ENCODE measurements around the gene RAB6A. TPM values are rescaled to one million over a fixed set of nuclear protein-coding genes. Genes with fewer than 3 reads are reported as not detected.

The RAB6A gene
- total and polyA plus RNA-seq, 2 of the 8 experiments (the other 6 are each of a cell fraction or from before 2014, with no cell fraction given) = 24.4 to 88.6 TPM

DNA sequence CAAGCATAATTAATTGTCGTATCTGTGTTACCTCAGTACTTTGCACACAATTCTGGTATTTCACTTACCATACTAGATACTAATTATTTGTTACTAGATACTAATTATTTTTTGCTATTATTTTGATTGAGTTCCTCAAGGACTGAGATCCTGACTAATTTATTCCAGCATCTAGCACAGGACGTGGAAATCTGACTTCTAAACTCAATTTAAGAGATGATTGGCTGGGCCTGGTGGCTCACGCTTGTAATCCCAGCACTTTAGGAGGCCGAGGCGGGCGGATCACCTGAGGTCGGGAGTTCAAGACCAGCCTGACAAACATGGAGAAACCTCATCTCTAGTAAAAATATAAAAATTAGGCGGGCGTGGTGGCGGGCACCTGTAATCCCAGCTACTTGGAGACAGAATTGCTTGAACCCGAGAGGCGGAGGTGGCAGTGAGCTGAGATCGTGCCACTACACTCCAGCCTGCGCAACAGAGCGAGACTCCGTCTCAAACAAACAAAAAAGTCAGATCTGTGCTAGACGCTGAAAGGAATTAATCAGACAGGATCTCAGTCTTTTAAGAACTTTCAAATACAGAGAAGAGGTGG is 26.3 kb upstream of the RAB6A start:
- H4K5ac ChIP-seq (ENCODE audit: insufficient read length, low read depth, low read length) = no peak overlapping the region
- DNase-seq (ENCODE audit: low read depth in 1 of 2, low spot score in 2 of 2) = no peak
- H3K9me3 ChIP-seq (ENCODE audit: insufficient read depth in 2 of 2, low read depth in 1 of 2, low read length in 1 of 2) = no peaks in the 10 kb centered on the region
- H3K23me2 ChIP-seq (ENCODE audit: low read depth, low read length) = no peaks in the 10 kb centered on the region; the same call in 1 of the 2 replicates
- no peak for TF ChIP-seq RAD21 (IDR thresholded peaks at IDR 0.05 in 1 of 2, conservative IDR thresholded peaks at IDR 0.05 in 1 of 2; ENCODE audit: low read depth in 2 of 2, low read length in 2 of 2)
- no peak overlapping the region for H3K23ac ChIP-seq (ENCODE audit: insufficient read length)
- WGBS, 2 experiments (ENCODE audit: extremely low coverage in 1 of 2, insufficient coverage in 1 of 2, insufficient read length in 1 of 2, insufficient replicate concordance in 2 of 2, low coverage in 1 of 2, low lambda C conversion rate in 2 of 2, missing lambda C conversion rate in 1 of 2) = 84% methylated on average over 17 of the region's 17 CpGs; no CpG with 5 or more reads in 1 of the 2 experiments
- no peak overlapping the region for H3K56ac ChIP-seq (replicated peaks; ENCODE audit: insufficient read length, low read depth, low read length)
- H4K8ac ChIP-seq (ENCODE audit: extremely low read depth, insufficient read depth, low read length) = no peak overlapping the region
- H3K27ac ChIP-seq (ENCODE audit: low read depth, low read length) = peak overlapping the region; percentile 98
- peaks cover 3 to 7% (median 6%) of the 10 kb centered on the region in 4 experiments; a peak in 4 of 7 replicates for H3K4me1 ChIP-seq (replicated peaks in 1 of 4; ENCODE audit: control insufficient read depth in 3 of 4, insufficient read depth in 4 of 4, low read length in 3 of 4)
- no peaks in the 10 kb centered on the region for H3K27me3 ChIP-seq (replicated peaks in 1 of 4; ENCODE audit: control insufficient read depth in 3 of 4, extremely low read depth in 1 of 4, insufficient read depth in 3 of 4, low read length in 3 of 4)
- H2BK5ac ChIP-seq (ENCODE audit: low read depth, low read length) = peak overlapping the region; percentile 98; the same call in 1 of the 2 replicates
- H3K4me2 ChIP-seq (ENCODE audit: insufficient read depth in 1 of 2, low read depth in 2 of 2, low read length in 2 of 2) = peak overlapping the region; percentile 60 to 76
- H2BK120ac ChIP-seq (replicated peaks; ENCODE audit: low read depth, low read length) = no peak overlapping the region
- no peaks in the 10 kb centered on the region for H3K36me3 ChIP-seq (ENCODE audit: control insufficient read depth in 2 of 4, insufficient read depth in 4 of 4, low read length in 3 of 4)
- no peaks in the 10 kb centered on the region for H3K79me1 ChIP-seq (ENCODE audit: low read depth, low read length)
- peak overlapping the region in 3 of 4 experiments; percentile 98 to 99 (median 98); a peak in 6 of 7 replicates for H3K9ac ChIP-seq (replicated peaks in 1 of 4; ENCODE audit: extremely low read depth in 1 of 4, low read depth in 3 of 4, low read length in 3 of 4)
- FAIRE-seq = no peak
- POLR2A ChIA-PET (ENCODE audit: partially characterized antibody) = interaction anchor here (0.6 to 3.0 kb wide), 25 partner anchors 9 to 173 kb away, joined by 3 to 71 read pairs (median 5); partner anchors contain the start of gene RAB6A
- H3K18ac ChIP-seq (ENCODE audit: extremely low read depth, low read length) = no peak overlapping the region
- CTCF ChIA-PET (ENCODE audit: partially characterized antibody) = interaction anchor here (1.7 kb wide), 1 partner anchor 34 kb away, joined by 4 read pairs; no protein-coding TSS in a partner anchor
- no peak overlapping the region for H3K4ac ChIP-seq (replicated peaks; ENCODE audit: insufficient read length, low read depth, low read length)
- H3K79me2 ChIP-seq (ENCODE audit: control insufficient read depth in 1 of 2, insufficient read depth in 2 of 2, low read length in 2 of 2) = peaks cover 0 to 6% of the 10 kb centered on the region in 2 experiments; a peak in 1 of 4 replicates
- no peak overlapping the region for H4K91ac ChIP-seq (replicated peaks; ENCODE audit: insufficient read length, low read length)
- H3K4me3 ChIP-seq (ENCODE audit: extremely low read depth in 1 of 4, insufficient read depth in 2 of 4, low read depth in 3 of 4, low read length in 4 of 4) = peak overlapping the region; percentile 74 to 98 (median 88)
- peak overlapping the region; percentile 96; the same call in 1 of the 2 replicates for H2AFZ ChIP-seq (ENCODE audit: low read length)
- no peak overlapping the region for H3K14ac ChIP-seq (ENCODE audit: insufficient read length)
- H2BK12ac ChIP-seq (ENCODE audit: low read depth, low read length) = peak overlapping the region; percentile 45; the same call in 1 of the 2 replicates
- no peaks in the 10 kb centered on the region for H4K20me1 ChIP-seq (replicated peaks in 1 of 2; ENCODE audit: control insufficient read depth in 1 of 2, insufficient read depth in 2 of 2, low read length in 2 of 2)
- H2BK15ac ChIP-seq (ENCODE audit: low read length) = no peak overlapping the region
- no peak overlapping the region for H2AK5ac ChIP-seq (ENCODE audit: low read depth, low read length)
- no peak overlapping the region for H2BK20ac ChIP-seq (ENCODE audit: low read length)

Measured in H1 (cell line).